CD4-positive, alpha-beta memory T cell (primary cell): Measurements from ENCODE around the gene WASF1. TPM values are rescaled to one million over a fixed set of nuclear protein-coding genes. Genes with fewer than 3 reads are reported as not detected.

Experiments
- CTCF ChIA-PET: fragments of 350-600 bp; sonication (Branson Sonifier 250); formaldehyde crosslinking; loops from one replicate; lab custom pipeline; 2021; ENCODE audit warnings: inconsistent platforms; ENCODE audit not compliant: partially characterized antibody; lab: Charles Lee
- POLR2A ChIA-PET: fragments of 350-600 bp; sonication (Branson Sonifier 250); formaldehyde crosslinking; loops from one replicate; lab custom pipeline; 2021; ENCODE audit not compliant: partially characterized antibody; lab: Charles Lee
- DNase-seq, 5 donors: peaks; one replicate each; pipeline versions ENCODE4 v3.0.0 to v3.0.0-alpha.2; 2020 to 2022; ENCODE audit warnings: mixed read lengths in 1 of 5
- H3K27ac ChIP-seq: one replicate; pipeline ENCODE4 v1.7.0; 2013; ENCODE audit warnings: low read depth, low read length
- H3K27me3 ChIP-seq: 2 replicates; pipeline ENCODE4 v1.7.0; 2013; ENCODE audit warnings: mild to moderate bottlenecking, low read length, moderate library complexity; ENCODE audit not compliant: insufficient read depth
- H3K36me3 ChIP-seq: 2 replicates; pipeline ENCODE4 v1.7.0; 2013; ENCODE audit warnings: mild to moderate bottlenecking, low read length, moderate library complexity; ENCODE audit not compliant: insufficient read depth
- H3K4me1 ChIP-seq: 2 replicates; pipeline ENCODE4 v1.7.0; 2013; ENCODE audit warnings: mild to moderate bottlenecking, low read length, moderate library complexity; ENCODE audit not compliant: insufficient read depth
- H3K4me3 ChIP-seq, 2 donors: one replicate each; pipeline ENCODE4 v1.7.0; 2013; ENCODE audit warnings: low read length in 2 of 2, mild to moderate bottlenecking in 1 of 2
- H3K9me3 ChIP-seq, 2 donors: one replicate each; pipeline ENCODE4 v1.7.0; 2013; ENCODE audit warnings: low read length in 2 of 2, control low read depth in 1 of 2; ENCODE audit not compliant: control insufficient read depth in 1 of 2
- H3K27ac Mint-ChIP-seq, 7 donors: one replicate each; pipeline ENCODE4 v1.8.0; 2020 to 2021; ENCODE audit warnings: mixed read lengths in 7 of 7, mild to moderate bottlenecking in 6 of 7, inconsistent platforms in 3 of 7, moderate library complexity in 3 of 7
- H3K27me3 Mint-ChIP-seq, 2 donors: one replicate each; pipeline ENCODE4 v1.8.0; 2020 to 2021; ENCODE audit warnings: mixed read lengths in 2 of 2
- H3K36me3 Mint-ChIP-seq, 2 donors: one replicate each; pipeline ENCODE4 v1.8.0; 2020 to 2021; ENCODE audit warnings: mixed read lengths in 2 of 2, inconsistent platforms in 1 of 2, mild to moderate bottlenecking in 1 of 2
- H3K4me1 Mint-ChIP-seq, 4 donors: one replicate each; pipeline ENCODE4 v1.8.0; 2020 to 2021; ENCODE audit warnings: mixed read lengths in 4 of 4, mild to moderate bottlenecking in 1 of 4
- H3K4me3 Mint-ChIP-seq, 8 donors: one replicate each; pipeline ENCODE4 v1.8.0; 2020 to 2021; ENCODE audit warnings: mixed read lengths in 8 of 8, mild to moderate bottlenecking in 7 of 8, moderate library complexity in 6 of 8, inconsistent platforms in 3 of 8
- H3K9me3 Mint-ChIP-seq, 8 donors: one replicate each; pipeline ENCODE4 v1.8.0; 2020 to 2021; ENCODE audit warnings: mixed read lengths in 8 of 8, mild to moderate bottlenecking in 5 of 8, inconsistent platforms in 3 of 8, moderate library complexity in 1 of 8
- intact Hi-C: fragments of 100-400 bp; cut with micrococcal nuclease; formaldehyde crosslinking; loops from one replicate; pipeline ENCODE4 v1.15.1; 2023
- polyA plus RNA-seq, 2 donors: library from polyadenylated mRNA; unstranded; fragments of 300-500 nt; fragmentation: Illumina TruSeq; gene quantifications; one replicate each; pipeline ENCODE4 v1.2.3, GENCODE V29; 2021
- total RNA-seq, 2 experiments: library from RNA; stranded (reverse); gene quantifications; one replicate each; pipeline ENCODE4 v1.2.3, GENCODE V29; 2021

WASF1 gene
- total and polyA plus RNA-seq, 4 experiments from 2014 or later: 0.09 to 0.70 (median 0.26) TPM

- intact Hi-C loops: no loop called here
- Mint-ChIP-seq H3K9me3 (no peaks in the 10 kb centered on the region), H3K4me3 (no peak overlapping the region), H3K4me1 (no peaks in the 10 kb centered on the region), H3K27me3 (peaks cover 0 to 6% of the 10 kb centered on the region in 2 donors), H3K27ac (no peak overlapping the region), H3K36me3 (no peaks in the 10 kb centered on the region)
- Histone ChIP-seq H3K36me3 (no peaks in the 10 kb centered on the region), H3K27me3 (no peaks in the 10 kb centered on the region), H3K4me3 (no peak overlapping the region), H3K9me3 (no peaks in the 10 kb centered on the region), H3K4me1 (no peaks in the 10 kb centered on the region), H3K27ac (no peak overlapping the region)
- ChIA-PET CTCF (no interaction called here), POLR2A (no interaction called here)
- DNase-seq: no peak
Measured at GRCh38 chr6:110105296-110105695, 74.2 kb downstream of the WASF1 start.

- H3K36me3 ChIP-seq: no peaks in the 10 kb centered on the region
- POLR2A ChIA-PET: no interaction called here
- Mint-ChIP-seq H3K27me3 (peaks cover 0 to 6% of the 10 kb centered on the region in 2 donors), H3K4me3 (no peak overlapping the region), H3K4me1 (no peaks in the 10 kb centered on the region), H3K27ac (no peak overlapping the region), H3K36me3 (no peaks in the 10 kb centered on the region), H3K9me3 (no peaks in the 10 kb centered on the region)
- no peak overlapping the region for H3K27ac ChIP-seq
- H3K27me3 ChIP-seq: no peaks in the 10 kb centered on the region
- no peaks in the 10 kb centered on the region for H3K4me1 ChIP-seq
- no peaks in the 10 kb centered on the region for H3K9me3 ChIP-seq
- no peak overlapping the region for H3K4me3 ChIP-seq
- CTCF ChIA-PET: interaction anchor here (1.7 kb wide), 1 partner anchor 63 kb away, joined by 6 read pairs; no protein-coding TSS in a partner anchor
- intact Hi-C loops: no loop called here
- no peak for DNase-seq
Measured at GRCh38 chr6:110103260-110103659, 76.2 kb downstream of the WASF1 start.

- no peak overlapping the region for H3K4me3 Mint-ChIP-seq
- no peak overlapping the region for H3K27ac ChIP-seq
- ChIA-PET CTCF (interaction anchor here (1.7 kb wide), 1 partner anchor 63 kb away, joined by 6 read pairs; no protein-coding TSS in a partner anchor), POLR2A (no interaction called here)
- intact Hi-C loops: no loop called here
- H3K4me1 Mint-ChIP-seq: no peaks in the 10 kb centered on the region
- no peaks in the 10 kb centered on the region for H3K36me3 ChIP-seq
- H3K27ac Mint-ChIP-seq: no peak overlapping the region
- no peak for DNase-seq
- H3K36me3 Mint-ChIP-seq: no peaks in the 10 kb centered on the region
- no peaks in the 10 kb centered on the region for H3K4me1 ChIP-seq
- no peaks in the 10 kb centered on the region for H3K9me3 Mint-ChIP-seq
- H3K4me3 ChIP-seq: no peak overlapping the region
- H3K27me3 Mint-ChIP-seq: peaks cover 1 to 6% of the 10 kb centered on the region in 2 donors
- H3K9me3 ChIP-seq: no peaks in the 10 kb centered on the region
- H3K27me3 ChIP-seq: no peaks in the 10 kb centered on the region
Measured at GRCh38 chr6:110102411-110102810, 77.1 kb downstream of the WASF1 start.

GRCh38 chr6:110101885-110102284, 77.6 kb downstream of the WASF1 start:
- H3K4me1 ChIP-seq: no peaks in the 10 kb centered on the region
- H3K4me3 ChIP-seq: no peak overlapping the region
- POLR2A ChIA-PET: no interaction called here
- no peak for DNase-seq
- Mint-ChIP-seq H3K36me3 (no peaks in the 10 kb centered on the region), H3K27ac (no peak overlapping the region), H3K27me3 (peaks cover 2 to 6% of the 10 kb centered on the region in 2 donors), H3K4me1 (no peaks in the 10 kb centered on the region), H3K4me3 (no peak overlapping the region), H3K9me3 (no peaks in the 10 kb centered on the region)
- H3K27ac ChIP-seq: no peak overlapping the region
- no peaks in the 10 kb centered on the region for H3K9me3 ChIP-seq
- H3K36me3 ChIP-seq: no peaks in the 10 kb centered on the region
- intact Hi-C loops: no loop called here
- CTCF ChIA-PET: no interaction called here
- H3K27me3 ChIP-seq: no peaks in the 10 kb centered on the region

- no peak overlapping the region for H3K27ac ChIP-seq
- no peaks in the 10 kb centered on the region for H3K27me3 ChIP-seq
- POLR2A ChIA-PET: no interaction called here
- Mint-ChIP-seq H3K27me3 (peaks cover 0 to 2% of the 10 kb centered on the region in 2 donors), H3K27ac (no peak overlapping the region), H3K4me3 (no peak overlapping the region), H3K36me3 (no peaks in the 10 kb centered on the region), H3K9me3 (no peaks in the 10 kb centered on the region), H3K4me1 (no peaks in the 10 kb centered on the region)
- no peaks in the 10 kb centered on the region for H3K4me1 ChIP-seq
- intact Hi-C loops: no loop called here
- no peak overlapping the region for H3K4me3 ChIP-seq
- CTCF ChIA-PET: no interaction called here
- H3K9me3 ChIP-seq: no peaks in the 10 kb centered on the region
- DNase-seq: no peak
- no peaks in the 10 kb centered on the region for H3K36me3 ChIP-seq
Measured at GRCh38 chr6:110098511-110099116, 80.9 kb downstream of the WASF1 start.

- Histone ChIP-seq H3K4me1 (no peaks in the 10 kb centered on the region), H3K36me3 (no peaks in the 10 kb centered on the region), H3K27ac (no peak overlapping the region), H3K27me3 (no peaks in the 10 kb centered on the region), H3K4me3 (no peak overlapping the region), H3K9me3 (no peaks in the 10 kb centered on the region)
- POLR2A ChIA-PET: no interaction called here
- Mint-ChIP-seq H3K27ac (no peak overlapping the region), H3K27me3 (peaks cover 0 to 4% of the 10 kb centered on the region in 2 donors), H3K4me1 (no peaks in the 10 kb centered on the region), H3K9me3 (no peaks in the 10 kb centered on the region), H3K4me3 (no peak overlapping the region), H3K36me3 (no peaks in the 10 kb centered on the region)
- CTCF ChIA-PET: interaction anchor here (1.5 kb wide), 1 partner anchor 58 kb away, joined by 4 read pairs; no protein-coding TSS in a partner anchor
- intact Hi-C loops: no loop called here
- DNase-seq: no peak
Measured at GRCh38 chr6:110097443-110097842, 82.0 kb downstream of the WASF1 start.

DNA sequence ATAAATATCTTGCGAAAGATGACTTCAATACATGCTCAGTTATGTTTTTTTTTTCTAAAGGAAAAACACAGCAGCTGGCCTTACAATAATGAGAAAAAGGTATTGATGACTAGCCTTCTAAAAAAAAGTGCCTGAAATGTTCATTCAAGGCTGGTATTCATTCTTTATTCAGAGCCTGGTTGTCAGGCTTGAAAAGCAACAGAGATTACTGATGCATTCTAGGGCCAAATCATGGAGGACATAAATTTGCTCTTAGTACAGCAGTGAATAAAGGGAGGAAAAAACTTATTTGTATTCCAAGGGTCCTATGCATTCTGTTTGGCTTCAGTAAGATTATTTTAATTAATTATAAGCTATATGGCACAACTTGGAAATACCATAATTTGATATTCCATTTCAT, 83.5 kb downstream of the WASF1 start:
- Histone ChIP-seq H3K27me3 (no peaks in the 10 kb centered on the region), H3K9me3 (no peaks in the 10 kb centered on the region), H3K36me3 (no peaks in the 10 kb centered on the region), H3K4me1 (no peaks in the 10 kb centered on the region), H3K4me3 (no peak overlapping the region), H3K27ac (no peak overlapping the region)
- peaks cover 0 to 4% of the 10 kb centered on the region in 2 donors for H3K27me3 Mint-ChIP-seq
- H3K9me3 Mint-ChIP-seq: no peaks in the 10 kb centered on the region
- no peak overlapping the region for H3K4me3 Mint-ChIP-seq
- no peak for DNase-seq
- CTCF ChIA-PET: interaction anchor here (0.7 to 1.5 kb wide), 2 partner anchors 10 to 56 kb away, joined by 3 to 4 read pairs; no protein-coding TSS in a partner anchor
- intact Hi-C loops: no loop called here
- H3K36me3 Mint-ChIP-seq: no peaks in the 10 kb centered on the region
- H3K27ac Mint-ChIP-seq: no peak overlapping the region
- POLR2A ChIA-PET: no interaction called here
- H3K4me1 Mint-ChIP-seq: no peaks in the 10 kb centered on the region
